LNCaP clone FGC (cell line): ENCODE data around the gene ESR2.
"Not testable (repeated sequence)": the region's sequence is repeated elsewhere in the genome, so short reads cannot be mapped to it uniquely, and the experiment has no call there.

Source experiments
- DNase-seq: peaks from one replicate; pipeline ENCODE4 v3.0.0-alpha.2; 2011; ENCODE audit warnings: low read depth
- H3K4me3 ChIP-seq: 2 replicates; pipeline ENCODE4 v1.5.1; 2011; ENCODE audit warnings: mild to moderate bottlenecking, low read depth, low read length, control low read depth
- TF ChIP-seq, protein P1 (sequence below): IDR thresholded peaks from 2 replicates; pipeline ENCODE4 v1.5.1; 2012; ENCODE audit warnings: mild to moderate bottlenecking; ENCODE audit not compliant: control insufficient read depth, insufficient read depth; ENCODE audit errors: extremely low read depth

Gene ESR2

DNA sequence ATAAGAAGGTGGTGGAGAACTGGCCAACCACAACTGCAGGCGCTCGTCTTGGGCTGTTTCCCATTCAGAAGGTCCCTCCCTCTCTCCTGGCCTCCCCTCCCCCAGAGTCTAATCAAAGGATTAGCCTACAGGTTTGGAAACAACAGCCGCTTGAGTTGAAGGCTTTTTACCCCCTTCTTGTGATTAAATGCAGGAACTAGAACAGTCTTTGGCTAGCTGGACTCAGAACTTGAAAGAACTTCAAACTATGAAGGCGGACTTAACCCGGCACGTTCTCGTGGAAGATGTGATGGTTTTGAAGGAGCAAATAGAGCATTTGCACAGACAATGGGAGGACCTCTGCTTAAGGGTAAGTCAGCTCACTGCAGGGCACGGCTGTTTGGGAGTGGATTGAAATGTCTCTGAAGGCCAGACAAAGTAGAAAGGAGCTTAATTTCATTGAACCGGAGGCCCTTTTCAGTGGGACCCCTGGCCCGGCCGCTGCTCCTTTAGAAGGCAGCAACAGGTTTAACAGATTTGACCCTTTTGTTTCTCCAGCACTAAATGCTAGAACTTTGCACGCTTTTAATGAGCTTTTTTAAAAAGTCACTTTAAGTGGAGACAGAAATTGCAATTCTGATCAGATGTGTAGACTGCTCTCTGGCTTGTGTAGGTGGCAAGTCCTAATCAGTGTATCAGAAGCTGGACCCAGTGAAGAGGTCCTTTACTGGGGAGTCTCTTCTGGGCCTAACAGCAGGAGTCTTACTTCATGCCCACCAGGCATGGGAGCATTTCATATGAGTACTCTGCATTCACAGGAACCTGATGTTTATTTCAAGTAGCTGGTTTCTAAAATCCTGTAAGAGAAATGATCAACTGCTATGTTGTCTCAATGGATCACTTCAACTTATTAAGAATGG lies 107.7 kb downstream of the ESR2 start:
- H3K4me3 ChIP-seq = no peak overlapping the region
- no peak for DNase-seq
- TF ChIP-seq, protein P1, sequence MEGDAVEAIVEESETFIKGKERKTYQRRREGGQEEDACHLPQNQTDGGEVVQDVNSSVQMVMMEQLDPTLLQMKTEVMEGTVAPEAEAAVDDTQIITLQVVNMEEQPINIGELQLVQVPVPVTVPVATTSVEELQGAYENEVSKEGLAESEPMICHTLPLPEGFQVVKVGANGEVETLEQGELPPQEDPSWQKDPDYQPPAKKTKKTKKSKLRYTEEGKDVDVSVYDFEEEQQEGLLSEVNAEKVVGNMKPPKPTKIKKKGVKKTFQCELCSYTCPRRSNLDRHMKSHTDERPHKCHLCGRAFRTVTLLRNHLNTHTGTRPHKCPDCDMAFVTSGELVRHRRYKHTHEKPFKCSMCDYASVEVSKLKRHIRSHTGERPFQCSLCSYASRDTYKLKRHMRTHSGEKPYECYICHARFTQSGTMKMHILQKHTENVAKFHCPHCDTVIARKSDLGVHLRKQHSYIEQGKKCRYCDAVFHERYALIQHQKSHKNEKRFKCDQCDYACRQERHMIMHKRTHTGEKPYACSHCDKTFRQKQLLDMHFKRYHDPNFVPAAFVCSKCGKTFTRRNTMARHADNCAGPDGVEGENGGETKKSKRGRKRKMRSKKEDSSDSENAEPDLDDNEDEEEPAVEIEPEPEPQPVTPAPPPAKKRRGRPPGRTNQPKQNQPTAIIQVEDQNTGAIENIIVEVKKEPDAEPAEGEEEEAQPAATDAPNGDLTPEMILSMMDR = no peak

DNA sequence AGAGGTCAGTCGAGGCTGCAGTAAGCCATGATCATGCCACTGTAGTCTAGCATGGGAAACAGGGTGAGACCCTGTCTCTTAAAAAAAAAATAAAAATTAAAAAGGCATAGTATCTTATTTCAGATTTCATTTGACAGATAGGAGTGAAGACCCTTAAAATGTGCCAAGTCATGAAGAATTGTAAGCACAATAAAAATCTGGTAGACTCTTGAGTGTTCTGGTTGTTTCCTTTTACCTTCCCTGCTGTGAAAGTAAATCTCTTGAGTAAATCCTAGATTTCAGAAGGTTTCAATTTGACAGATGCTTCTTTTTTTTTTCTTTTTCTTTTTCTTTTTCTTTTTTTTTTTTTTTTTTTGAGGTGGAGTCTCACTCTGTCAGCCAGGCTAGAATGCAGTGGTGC lies 109.0 kb downstream of the ESR2 start:
- H3K4me3 ChIP-seq = no peak overlapping the region
- DNase-seq = no peak
- TF ChIP-seq, protein P1 = no peak

DNA sequence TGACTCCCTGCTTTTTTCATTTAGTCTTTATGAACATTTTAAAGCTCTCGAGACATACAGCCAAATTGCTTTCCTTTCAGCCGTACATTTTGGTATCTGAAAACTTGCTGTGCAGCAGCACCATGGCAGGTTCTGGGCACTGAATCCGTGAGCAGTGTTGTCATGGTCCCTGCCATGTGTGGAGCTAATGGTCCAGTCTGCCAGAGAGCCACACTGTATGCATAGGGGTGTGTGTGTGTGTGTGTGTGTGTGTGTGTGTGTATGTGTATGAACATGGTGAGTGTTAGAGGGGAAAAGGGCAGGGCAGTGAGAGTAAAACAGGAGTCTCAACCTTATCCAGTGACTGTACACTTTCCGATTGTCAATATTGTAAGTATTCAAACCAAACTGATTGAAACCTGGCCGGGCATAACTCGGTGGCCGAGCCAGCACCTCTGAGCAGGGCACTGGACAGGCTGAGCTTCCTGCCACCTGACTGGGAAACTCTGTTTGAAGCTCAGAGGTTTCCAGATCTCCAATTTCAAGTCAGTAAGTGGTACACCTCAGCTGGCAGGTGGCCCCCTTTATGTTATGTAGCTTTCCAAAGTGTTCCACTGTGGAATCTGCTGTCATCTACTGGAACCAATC lies 110.0 kb downstream of the ESR2 start:
- no peak for DNase-seq
- TF ChIP-seq, protein P1 = no peak
- no peak overlapping the region for H3K4me3 ChIP-seq

DNA sequence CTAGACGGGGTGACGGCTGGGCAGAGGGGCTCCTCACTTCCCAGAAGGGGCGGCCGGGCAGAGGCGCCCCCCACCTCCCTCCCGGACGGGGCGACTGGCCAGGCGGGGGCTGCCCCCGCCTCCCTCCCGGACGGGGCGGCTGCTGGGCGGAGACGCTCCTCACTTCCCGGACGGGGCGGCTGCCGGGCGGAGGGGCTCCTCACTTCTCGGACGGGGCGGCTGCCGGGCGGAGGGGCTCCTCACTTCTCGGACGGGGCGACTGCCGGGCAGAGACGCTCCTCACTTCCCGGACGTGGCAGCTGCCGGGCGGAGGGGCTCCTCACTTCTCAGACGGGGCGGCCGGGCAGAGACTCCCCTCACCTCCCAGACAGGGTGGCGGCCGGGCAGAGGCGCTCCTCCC lies 111.3 kb downstream of the ESR2 start:
- H3K4me3 ChIP-seq, DNase-seq: not testable (repeated sequence)

DNA sequence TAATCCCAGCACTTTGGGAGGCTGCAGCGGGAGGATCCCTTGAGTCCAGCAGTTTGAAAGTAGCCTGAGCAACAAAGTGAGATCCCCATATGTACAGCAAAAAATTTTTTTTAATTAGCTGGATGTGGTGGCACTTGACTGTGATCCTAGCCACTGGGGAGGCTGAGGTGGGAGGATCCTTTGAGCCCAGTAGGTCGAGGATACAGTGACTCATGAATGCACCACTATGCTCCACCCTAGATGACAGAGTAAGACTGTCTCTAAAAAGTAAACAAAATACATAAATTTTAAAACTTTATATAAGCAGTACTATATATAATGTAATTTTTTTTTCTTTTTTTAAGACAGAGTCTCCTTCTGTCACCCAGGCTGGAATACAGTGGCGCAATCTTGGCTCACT lies 115.4 kb downstream of the ESR2 start:
- no peak for DNase-seq
- TF ChIP-seq, protein P1 = no peak
- no peak overlapping the region for H3K4me3 ChIP-seq

DNA sequence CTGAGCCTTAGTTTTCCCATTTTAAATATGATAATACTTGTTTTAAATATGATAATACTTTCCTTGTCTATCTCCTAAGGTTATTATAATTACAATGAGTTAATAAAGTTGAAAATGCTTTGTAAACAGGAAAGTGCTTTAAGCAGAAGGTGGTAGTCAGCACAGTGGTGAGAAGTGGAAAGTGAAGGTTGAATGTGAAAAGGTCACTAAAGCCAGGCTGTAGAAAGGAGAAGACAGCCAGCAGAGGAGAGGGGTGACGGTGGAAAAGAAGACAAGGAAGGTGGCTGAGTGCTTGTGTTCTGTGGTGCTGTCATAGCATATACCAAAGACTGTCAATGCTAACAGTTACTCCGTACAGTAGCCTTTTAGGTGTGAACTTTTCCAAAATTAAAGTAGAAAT lies 117.8 kb downstream of the ESR2 start:
- TF ChIP-seq, protein P1 = no peak
- no peak for DNase-seq
- no peak overlapping the region for H3K4me3 ChIP-seq

DNA sequence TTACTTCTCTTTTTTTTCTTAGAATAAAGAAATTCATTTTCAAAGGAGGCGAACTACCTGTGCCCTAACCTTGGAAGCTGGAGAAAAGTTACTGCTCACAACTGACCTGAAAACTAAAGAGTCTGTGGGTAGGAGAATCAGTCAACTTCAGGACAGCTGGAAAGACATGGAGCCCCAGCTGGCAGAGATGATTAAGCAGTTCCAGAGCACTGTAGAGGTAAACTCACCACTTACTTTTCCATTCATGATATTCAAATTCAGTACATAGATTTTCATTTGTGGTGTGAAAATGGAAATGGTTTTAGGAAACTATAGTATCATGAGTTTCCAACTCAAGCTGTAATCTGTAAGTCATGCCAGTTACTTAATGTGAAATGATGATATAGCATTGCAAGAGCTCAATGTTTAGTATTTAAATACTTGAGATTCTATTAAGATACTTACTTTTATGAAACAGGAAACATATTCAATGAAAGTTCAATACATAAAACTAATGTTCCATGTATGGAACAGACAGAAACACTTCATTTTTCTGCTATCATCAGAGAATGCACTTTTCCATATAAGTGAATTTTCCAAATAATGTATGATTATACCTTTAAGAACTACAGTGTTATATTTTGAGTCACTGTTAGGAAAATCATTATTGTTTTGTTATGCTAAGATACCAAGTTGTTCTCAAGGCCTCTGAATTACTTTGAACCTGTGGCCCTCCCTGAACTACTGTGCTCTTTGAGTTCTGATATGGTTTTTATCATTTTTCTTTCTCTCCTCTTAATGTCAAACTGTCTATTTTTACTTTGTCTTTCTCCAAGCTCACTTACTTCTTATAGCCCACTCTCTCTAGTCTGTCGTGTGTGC lies 119.0 kb downstream of the ESR2 start:
- TF ChIP-seq, protein P1 = no peak
- no peak for DNase-seq
- no peak overlapping the region for H3K4me3 ChIP-seq
